Karpas-422 (cell line): ENCODE data around the gene PLB1. TPM values are rescaled to one million over a fixed set of nuclear protein-coding genes. Genes with fewer than 3 reads are reported as not detected.

ENCODE experiments used
- DNase-seq: peaks from one replicate; pipeline ENCODE4 v3.0.0-alpha.2; 2015
- H2AFZ ChIP-seq: fragments of 200-600 bp; sonication (generic); 2 replicates; pipeline ENCODE4 v1.6.1; 2014; ENCODE audit warnings: antibody characterized with exemption, low read length, mixed read lengths
- H3K27ac ChIP-seq: fragments of 200-600 bp; sonication (generic); 2 replicates; pipeline ENCODE4 v1.5.1; 2014; ENCODE audit warnings: mild to moderate bottlenecking, low read length, moderate library complexity
- H3K27me3 ChIP-seq: fragments of 200-600 bp; sonication (generic); 2 replicates; pipeline ENCODE4 v1.6.1; 2014; ENCODE audit warnings: low read length, mixed read lengths
- H3K36me3 ChIP-seq: fragments of 200-600 bp; sonication (generic); 2 replicates; pipeline ENCODE4 v1.6.1; 2014; ENCODE audit warnings: low read length, mixed read lengths; ENCODE audit not compliant: insufficient read depth
- H3K4me1 ChIP-seq: fragments of 200-600 bp; sonication (generic); 2 replicates; pipeline ENCODE4 v1.6.1; 2014; ENCODE audit warnings: mild to moderate bottlenecking, low read length, mixed read lengths
- H3K4me2 ChIP-seq: fragments of 200-600 bp; sonication (generic); 2 replicates; pipeline ENCODE4 v1.6.1; 2014; ENCODE audit warnings: low read length, low read depth, mild to moderate bottlenecking; ENCODE audit not compliant: poor library complexity, severe bottlenecking
- H3K4me3 ChIP-seq: fragments of 200-600 bp; sonication (generic); 2 replicates; pipeline ENCODE4 v1.5.1; 2014; ENCODE audit warnings: mild to moderate bottlenecking, antibody characterized with exemption, low read length, mixed read lengths
- H3K79me2 ChIP-seq: fragments of 200-600 bp; sonication (generic); 2 replicates; pipeline ENCODE4 v1.6.1; 2014; ENCODE audit warnings: mild to moderate bottlenecking, low read length, mixed read lengths
- H3K9ac ChIP-seq: fragments of 200-600 bp; sonication (generic); 2 replicates; pipeline ENCODE4 v1.6.0; 2014; ENCODE audit warnings: low read length
- H3K9me2 ChIP-seq: fragments of 200-600 bp; sonication (generic), shearing (Covaris generic); replicated peaks from 2 replicates; pipeline ENCODE4 v1.6.0; 2014; ENCODE audit warnings: mild to moderate bottlenecking, low read length, moderate library complexity; ENCODE audit not compliant: insufficient read depth
- H3K9me3 ChIP-seq: fragments of 300-700, 200-600 bp; sonication (generic); 2 replicates; pipeline ENCODE4 v1.6.1; 2014; ENCODE audit warnings: low read length, mixed read lengths
- H4K20me1 ChIP-seq: fragments of 200-600 bp; sonication (generic); 2 replicates; pipeline ENCODE4 v1.6.1; 2014; ENCODE audit warnings: mild to moderate bottlenecking, antibody characterized with exemption, low read length, low read depth; ENCODE audit not compliant: insufficient read depth
- total RNA-seq: library from RNA; depleted of rRNA; stranded (reverse); fragments of >200 nt; shearing (Covaris generic); gene quantifications from 2 replicates; pipeline ENCODE4 v1.2.3, GENCODE V29; 2014; ENCODE audit warnings: low replicate concordance

The PLB1 gene
- total RNA-seq, 1 experiment from 2014 or later = not detected

DNA sequence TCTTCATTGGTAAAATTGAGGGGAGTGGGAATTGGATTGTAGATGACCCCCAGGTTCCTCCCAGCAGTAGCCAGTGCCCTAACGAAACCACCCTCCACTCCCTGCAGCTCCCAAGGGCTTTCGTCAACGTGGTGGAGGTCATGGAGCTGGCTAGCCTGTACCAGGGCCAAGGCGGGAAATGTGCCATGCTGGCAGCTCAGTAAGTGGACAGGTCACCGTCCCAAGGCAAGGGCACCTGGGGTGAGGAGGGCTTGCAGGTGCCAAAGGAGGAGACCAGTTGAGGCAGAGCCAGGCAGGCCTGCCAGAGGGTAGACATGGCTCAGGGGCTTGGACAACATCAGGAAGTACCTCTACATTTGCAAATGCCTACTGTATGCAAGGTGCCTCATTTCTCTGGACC, 133.1 kb downstream of the PLB1 start:
- H3K9me3 ChIP-seq = no peaks in the 10 kb centered on the region
- H3K79me2 ChIP-seq = no peaks in the 10 kb centered on the region
- H3K27ac ChIP-seq = no peak overlapping the region
- H3K9ac ChIP-seq = no peak overlapping the region
- H3K4me1 ChIP-seq = no peaks in the 10 kb centered on the region
- no peaks in the 10 kb centered on the region for H3K27me3 ChIP-seq
- H3K36me3 ChIP-seq = no peaks in the 10 kb centered on the region
- H3K4me3 ChIP-seq = no peak overlapping the region
- no peaks in the 10 kb centered on the region for H4K20me1 ChIP-seq
- DNase-seq = no peak
- no peak overlapping the region for H3K4me2 ChIP-seq
- H3K9me2 ChIP-seq = no peaks in the 10 kb centered on the region
- no peak overlapping the region for H2AFZ ChIP-seq

- H2AFZ ChIP-seq = no peak overlapping the region
- no peak overlapping the region for H3K4me2 ChIP-seq
- H3K36me3 ChIP-seq = no peaks in the 10 kb centered on the region
- no peaks in the 10 kb centered on the region for H3K27me3 ChIP-seq
- no peak overlapping the region for H3K27ac ChIP-seq
- DNase-seq = no peak
- H3K9me2 ChIP-seq = no peaks in the 10 kb centered on the region
- no peaks in the 10 kb centered on the region for H3K9me3 ChIP-seq
- no peaks in the 10 kb centered on the region for H3K79me2 ChIP-seq
- no peak overlapping the region for H3K9ac ChIP-seq
- H3K4me3 ChIP-seq = no peak overlapping the region
- no peaks in the 10 kb centered on the region for H3K4me1 ChIP-seq
- H4K20me1 ChIP-seq = no peaks in the 10 kb centered on the region
These were observed 134.1 kb downstream of the PLB1 start for GRCh38 chr2:28629910-28630309.

DNA sequence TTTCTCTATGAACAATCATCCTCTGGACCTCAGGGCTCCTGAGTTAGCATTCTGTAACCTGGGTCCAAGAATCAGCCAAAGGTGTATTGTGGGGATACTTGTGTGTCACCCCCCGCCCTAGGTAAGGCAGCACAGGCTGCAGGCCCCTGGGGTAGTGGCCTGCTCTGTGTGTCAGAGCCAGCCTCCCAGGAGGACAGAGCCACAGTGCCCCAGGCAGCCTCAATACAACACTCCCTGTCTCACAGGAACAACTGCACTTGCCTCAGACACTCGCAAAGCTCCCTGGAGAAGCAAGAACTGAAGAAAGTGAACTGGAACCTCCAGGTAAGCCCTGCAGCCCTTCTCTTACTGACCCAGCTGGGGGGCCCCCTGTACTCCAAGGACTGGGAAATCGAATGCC, 134.5 kb downstream of the PLB1 start:
- Histone ChIP-seq H3K4me2 (no peak overlapping the region), H3K27me3 (no peaks in the 10 kb centered on the region), H3K9ac (no peak overlapping the region), H2AFZ (no peak overlapping the region), H3K9me2 (no peaks in the 10 kb centered on the region), H3K27ac (no peak overlapping the region), H3K79me2 (no peaks in the 10 kb centered on the region), H4K20me1 (no peaks in the 10 kb centered on the region), H3K36me3 (no peaks in the 10 kb centered on the region), H3K4me3 (no peak overlapping the region), H3K9me3 (no peaks in the 10 kb centered on the region), H3K4me1 (no peaks in the 10 kb centered on the region)
- no peak for DNase-seq

GRCh38 chr2:28631514-28632206, 135.8 kb downstream of the PLB1 start:
- H3K9me3 ChIP-seq = no peaks in the 10 kb centered on the region

GRCh38 chr2:28632791-28633190, 136.9 kb downstream of the PLB1 start:
- Histone ChIP-seq H3K27me3 (no peaks in the 10 kb centered on the region), H3K9ac (no peak overlapping the region), H3K9me3 (no peaks in the 10 kb centered on the region), H3K4me2 (no peak overlapping the region), H3K36me3 (no peaks in the 10 kb centered on the region), H2AFZ (no peak overlapping the region), H3K27ac (no peak overlapping the region), H4K20me1 (no peaks in the 10 kb centered on the region), H3K4me3 (no peak overlapping the region), H3K9me2 (no peaks in the 10 kb centered on the region), H3K4me1 (no peaks in the 10 kb centered on the region), H3K79me2 (no peaks in the 10 kb centered on the region)
- no peak for DNase-seq

More at GRCh38 chr2:28631514-28632206, 135.8 kb downstream of the PLB1 start:
- no peak for DNase-seq
- Histone ChIP-seq H3K27me3 (no peaks in the 10 kb centered on the region), H3K79me2 (no peaks in the 10 kb centered on the region), H3K4me2 (no peak overlapping the region), H3K9ac (no peak overlapping the region), H3K27ac (no peak overlapping the region), H2AFZ (no peak overlapping the region), H3K36me3 (no peaks in the 10 kb centered on the region), H3K4me1 (no peaks in the 10 kb centered on the region), H3K4me3 (no peak overlapping the region), H3K9me2 (no peaks in the 10 kb centered on the region), H4K20me1 (no peaks in the 10 kb centered on the region)

DNA sequence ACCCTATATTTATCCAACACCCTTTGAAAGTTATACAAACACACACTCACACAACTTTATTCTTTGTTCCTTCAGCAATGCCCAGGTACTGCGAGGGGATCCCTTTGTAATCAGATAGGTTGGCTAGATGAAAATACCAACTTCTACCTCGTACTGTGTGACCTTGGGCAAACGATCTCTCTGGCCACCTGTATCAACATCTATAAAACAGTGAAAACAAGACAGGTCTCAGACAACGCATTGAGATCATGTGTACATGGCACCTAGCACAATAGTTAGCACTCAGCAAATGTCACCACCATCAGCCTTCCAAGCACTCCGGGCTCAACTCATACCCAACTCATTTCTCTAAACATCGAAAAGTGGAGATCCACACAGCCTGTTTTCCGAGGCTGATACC, 137.3 kb downstream of the PLB1 start:
- H3K9ac ChIP-seq = no peak overlapping the region

GRCh38 chr2:28633746-28634145, 137.9 kb downstream of the PLB1 start:
- H3K9me3 ChIP-seq = no peaks in the 10 kb centered on the region
- DNase-seq = no peak
- no peaks in the 10 kb centered on the region for H3K79me2 ChIP-seq
- no peak overlapping the region for H2AFZ ChIP-seq
- no peak overlapping the region for H3K9ac ChIP-seq
- no peak overlapping the region for H3K27ac ChIP-seq
- no peak overlapping the region for H3K4me2 ChIP-seq
- H4K20me1 ChIP-seq = no peaks in the 10 kb centered on the region
- H3K4me1 ChIP-seq = no peaks in the 10 kb centered on the region
- H3K9me2 ChIP-seq = no peaks in the 10 kb centered on the region
- H3K4me3 ChIP-seq = no peak overlapping the region
- H3K36me3 ChIP-seq = no peaks in the 10 kb centered on the region
- H3K27me3 ChIP-seq = no peaks in the 10 kb centered on the region

More for the DNA sequence above, 137.3 kb downstream of the PLB1 start:
- H3K4me2 ChIP-seq = no peak overlapping the region
- no peaks in the 10 kb centered on the region for H3K79me2 ChIP-seq
- no peak overlapping the region for H2AFZ ChIP-seq
- H3K9me3 ChIP-seq = no peaks in the 10 kb centered on the region
- no peaks in the 10 kb centered on the region for H3K36me3 ChIP-seq
- no peaks in the 10 kb centered on the region for H4K20me1 ChIP-seq
- no peak overlapping the region for H3K27ac ChIP-seq
- no peaks in the 10 kb centered on the region for H3K9me2 ChIP-seq
- no peaks in the 10 kb centered on the region for H3K27me3 ChIP-seq
- no peaks in the 10 kb centered on the region for H3K4me1 ChIP-seq
- DNase-seq = no peak
- H3K4me3 ChIP-seq = no peak overlapping the region

GRCh38 chr2:28635191-28635611, 139.3 kb downstream of the PLB1 start:
- H3K4me1 ChIP-seq = no peaks in the 10 kb centered on the region
- no peak overlapping the region for H3K4me2 ChIP-seq
- no peaks in the 10 kb centered on the region for H3K9me2 ChIP-seq
- H3K27ac ChIP-seq = no peak overlapping the region
- H2AFZ ChIP-seq = no peak overlapping the region
- no peaks in the 10 kb centered on the region for H4K20me1 ChIP-seq
- H3K9ac ChIP-seq = no peak overlapping the region
- no peaks in the 10 kb centered on the region for H3K79me2 ChIP-seq
- no peak for DNase-seq
- H3K27me3 ChIP-seq = no peaks in the 10 kb centered on the region
- no peaks in the 10 kb centered on the region for H3K36me3 ChIP-seq
- no peaks in the 10 kb centered on the region for H3K9me3 ChIP-seq
- H3K4me3 ChIP-seq = no peak overlapping the region
